ENCODE data around the gene PSG2.
"Not testable (repeated sequence)": the region's sequence is repeated elsewhere in the genome, so short reads cannot be mapped to it uniquely, and the experiment has no call there.

DNA sequence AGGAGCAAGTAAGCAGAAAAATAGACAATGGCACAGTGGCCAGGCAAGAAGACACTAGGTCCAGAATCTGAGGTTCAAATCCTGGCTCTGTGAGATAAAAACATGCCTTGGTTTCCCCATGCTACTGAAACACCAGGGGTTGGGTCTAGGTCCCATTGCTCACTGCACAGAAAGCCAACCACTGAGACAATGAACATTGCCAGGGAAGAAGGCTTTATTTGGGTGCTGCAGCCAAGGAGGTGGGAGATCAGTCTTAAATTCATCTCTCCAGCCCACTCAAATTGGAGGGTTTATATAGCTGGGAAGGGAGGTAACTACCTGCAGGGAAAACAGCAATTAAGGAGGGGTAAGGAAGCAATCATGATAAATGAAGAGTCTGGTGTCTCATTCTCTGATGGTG is 32.6 kb upstream of the PSG2 start:
- TF ChIP-seq, protein P1, sequence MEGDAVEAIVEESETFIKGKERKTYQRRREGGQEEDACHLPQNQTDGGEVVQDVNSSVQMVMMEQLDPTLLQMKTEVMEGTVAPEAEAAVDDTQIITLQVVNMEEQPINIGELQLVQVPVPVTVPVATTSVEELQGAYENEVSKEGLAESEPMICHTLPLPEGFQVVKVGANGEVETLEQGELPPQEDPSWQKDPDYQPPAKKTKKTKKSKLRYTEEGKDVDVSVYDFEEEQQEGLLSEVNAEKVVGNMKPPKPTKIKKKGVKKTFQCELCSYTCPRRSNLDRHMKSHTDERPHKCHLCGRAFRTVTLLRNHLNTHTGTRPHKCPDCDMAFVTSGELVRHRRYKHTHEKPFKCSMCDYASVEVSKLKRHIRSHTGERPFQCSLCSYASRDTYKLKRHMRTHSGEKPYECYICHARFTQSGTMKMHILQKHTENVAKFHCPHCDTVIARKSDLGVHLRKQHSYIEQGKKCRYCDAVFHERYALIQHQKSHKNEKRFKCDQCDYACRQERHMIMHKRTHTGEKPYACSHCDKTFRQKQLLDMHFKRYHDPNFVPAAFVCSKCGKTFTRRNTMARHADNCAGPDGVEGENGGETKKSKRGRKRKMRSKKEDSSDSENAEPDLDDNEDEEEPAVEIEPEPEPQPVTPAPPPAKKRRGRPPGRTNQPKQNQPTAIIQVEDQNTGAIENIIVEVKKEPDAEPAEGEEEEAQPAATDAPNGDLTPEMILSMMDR (IDR thresholded peaks at IDR 0.05): not testable (repeated sequence)
- TF ChIP-seq POLR2A (IDR thresholded peaks at IDR 0.05): not testable (repeated sequence)
